CD4-positive, alpha-beta memory T cell (primary cell): ENCODE measurements around the gene MAGI1. TPM values are rescaled to one million over a fixed set of nuclear protein-coding genes. Genes with fewer than 3 reads are reported as not detected.

ENCODE experiments used
- CTCF ChIA-PET: fragments of 350-600 bp; sonication (Branson Sonifier 250); formaldehyde crosslinking; loops from one replicate; lab custom pipeline; 2021; ENCODE audit warnings: inconsistent platforms; ENCODE audit not compliant: partially characterized antibody; lab: Charles Lee
- POLR2A ChIA-PET: fragments of 350-600 bp; sonication (Branson Sonifier 250); formaldehyde crosslinking; loops from one replicate; lab custom pipeline; 2021; ENCODE audit not compliant: partially characterized antibody; lab: Charles Lee
- DNase-seq, 5 donors: peaks; one replicate each; pipeline versions ENCODE4 v3.0.0 to v3.0.0-alpha.2; 2020 to 2022; ENCODE audit warnings: mixed read lengths in 1 of 5
- H3K27ac ChIP-seq: one replicate; pipeline ENCODE4 v1.7.0; 2013; ENCODE audit warnings: low read depth, low read length
- H3K27me3 ChIP-seq: 2 replicates; pipeline ENCODE4 v1.7.0; 2013; ENCODE audit warnings: mild to moderate bottlenecking, low read length, moderate library complexity; ENCODE audit not compliant: insufficient read depth
- H3K36me3 ChIP-seq: 2 replicates; pipeline ENCODE4 v1.7.0; 2013; ENCODE audit warnings: mild to moderate bottlenecking, low read length, moderate library complexity; ENCODE audit not compliant: insufficient read depth
- H3K4me1 ChIP-seq: 2 replicates; pipeline ENCODE4 v1.7.0; 2013; ENCODE audit warnings: mild to moderate bottlenecking, low read length, moderate library complexity; ENCODE audit not compliant: insufficient read depth
- H3K4me3 ChIP-seq, 2 donors: one replicate each; pipeline ENCODE4 v1.7.0; 2013; ENCODE audit warnings: low read length in 2 of 2, mild to moderate bottlenecking in 1 of 2
- H3K9me3 ChIP-seq, 2 donors: one replicate each; pipeline ENCODE4 v1.7.0; 2013; ENCODE audit warnings: low read length in 2 of 2, control low read depth in 1 of 2; ENCODE audit not compliant: control insufficient read depth in 1 of 2
- H3K27ac Mint-ChIP-seq, 7 donors: one replicate each; pipeline ENCODE4 v1.8.0; 2020 to 2021; ENCODE audit warnings: mixed read lengths in 7 of 7, mild to moderate bottlenecking in 6 of 7, inconsistent platforms in 3 of 7, moderate library complexity in 3 of 7
- H3K27me3 Mint-ChIP-seq, 2 donors: one replicate each; pipeline ENCODE4 v1.8.0; 2020 to 2021; ENCODE audit warnings: mixed read lengths in 2 of 2
- H3K36me3 Mint-ChIP-seq, 2 donors: one replicate each; pipeline ENCODE4 v1.8.0; 2020 to 2021; ENCODE audit warnings: mixed read lengths in 2 of 2, inconsistent platforms in 1 of 2, mild to moderate bottlenecking in 1 of 2
- H3K4me1 Mint-ChIP-seq, 4 donors: one replicate each; pipeline ENCODE4 v1.8.0; 2020 to 2021; ENCODE audit warnings: mixed read lengths in 4 of 4, mild to moderate bottlenecking in 1 of 4
- H3K4me3 Mint-ChIP-seq, 8 donors: one replicate each; pipeline ENCODE4 v1.8.0; 2020 to 2021; ENCODE audit warnings: mixed read lengths in 8 of 8, mild to moderate bottlenecking in 7 of 8, moderate library complexity in 6 of 8, inconsistent platforms in 3 of 8
- H3K9me3 Mint-ChIP-seq, 8 donors: one replicate each; pipeline ENCODE4 v1.8.0; 2020 to 2021; ENCODE audit warnings: mixed read lengths in 8 of 8, mild to moderate bottlenecking in 5 of 8, inconsistent platforms in 3 of 8, moderate library complexity in 1 of 8
- intact Hi-C: fragments of 100-400 bp; cut with micrococcal nuclease; formaldehyde crosslinking; loops from one replicate; pipeline ENCODE4 v1.15.1; 2023
- polyA plus RNA-seq, 2 donors: library from polyadenylated mRNA; unstranded; fragments of 300-500 nt; fragmentation: Illumina TruSeq; gene quantifications; one replicate each; pipeline ENCODE4 v1.2.3, GENCODE V29; 2021
- total RNA-seq, 2 experiments: library from RNA; stranded (reverse); gene quantifications; one replicate each; pipeline ENCODE4 v1.2.3, GENCODE V29; 2021

MAGI1 gene
- total and polyA plus RNA-seq, 4 experiments from 2014 or later = 0.20 TPM; not detected in 3

DNA sequence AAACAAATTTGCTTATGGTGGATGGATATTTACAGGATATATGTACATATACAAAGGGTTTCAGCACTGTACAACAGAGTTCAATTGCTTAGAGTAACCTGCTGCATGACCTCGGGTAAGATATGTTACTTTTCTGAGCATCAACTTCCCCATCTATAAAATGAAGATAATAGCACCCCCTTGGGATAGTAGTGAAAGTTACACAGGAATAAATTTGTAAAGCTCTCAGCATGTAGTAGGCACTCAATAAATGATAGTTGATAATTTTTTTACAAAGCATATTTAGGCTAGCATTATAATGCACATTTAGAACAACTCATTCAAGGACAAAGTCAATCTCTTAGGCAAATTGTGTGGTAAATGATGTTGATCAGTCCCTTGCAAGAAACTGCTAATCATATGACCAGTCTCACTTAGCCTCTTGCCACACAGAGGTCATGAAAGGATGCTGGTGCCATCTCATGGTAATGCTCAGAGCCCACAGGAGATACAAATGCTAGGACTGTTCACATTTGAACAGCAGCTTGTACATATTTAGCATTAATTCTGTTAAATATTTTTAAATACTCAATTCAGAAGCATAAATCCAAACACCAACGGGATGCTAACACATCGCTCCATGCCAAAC, 123.9 kb downstream of the MAGI1 start:
- no peak for DNase-seq
- no peaks in the 10 kb centered on the region for H3K27me3 Mint-ChIP-seq
- no peaks in the 10 kb centered on the region for H3K4me1 ChIP-seq
- H3K27me3 ChIP-seq = no peaks in the 10 kb centered on the region
- no peaks in the 10 kb centered on the region for H3K9me3 ChIP-seq
- H3K4me3 ChIP-seq = no peak overlapping the region
- H3K4me1 Mint-ChIP-seq = no peaks in the 10 kb centered on the region
- ChIA-PET CTCF (no interaction called here), POLR2A (no interaction called here)
- H3K27ac Mint-ChIP-seq = no peak overlapping the region
- H3K27ac ChIP-seq = no peak overlapping the region
- no peaks in the 10 kb centered on the region for H3K36me3 Mint-ChIP-seq
- no peak overlapping the region for H3K4me3 Mint-ChIP-seq
- no peaks in the 10 kb centered on the region for H3K36me3 ChIP-seq
- H3K9me3 Mint-ChIP-seq = peaks cover 0 to 12% (median under 1%) of the 10 kb centered on the region in 8 donors
- intact Hi-C loops = no loop called here

DNA sequence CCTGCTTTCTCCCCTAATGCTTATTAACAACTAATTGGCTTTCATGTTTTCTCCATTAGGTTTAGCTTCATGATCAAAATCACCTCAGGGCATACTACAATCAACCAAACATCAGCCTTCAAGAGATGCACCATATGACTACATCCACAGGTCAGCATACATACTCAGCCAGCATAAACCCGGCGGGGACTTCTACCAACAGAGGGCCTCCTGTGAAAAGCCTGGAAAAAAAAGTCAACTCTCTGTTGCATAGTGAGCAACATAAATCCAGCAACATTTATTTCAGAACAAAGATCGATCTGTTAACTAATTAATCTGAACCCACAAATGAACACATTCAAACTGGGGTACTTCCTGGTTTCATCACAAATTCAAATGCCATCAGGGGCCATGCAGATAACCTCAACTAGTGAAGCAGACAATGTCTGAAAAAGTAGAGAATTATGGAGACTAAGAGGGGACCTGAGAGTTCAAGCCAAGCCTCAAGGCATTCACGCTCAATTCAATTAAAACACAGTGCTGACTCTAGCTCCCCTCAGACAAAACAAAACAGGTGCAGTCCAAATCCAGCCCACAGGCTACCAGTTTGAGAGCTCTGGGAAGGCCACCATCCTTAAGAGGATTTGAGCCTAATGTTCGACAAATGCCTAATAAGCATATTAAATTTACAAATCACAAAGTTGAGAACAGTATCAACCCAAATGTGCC, 124.5 kb downstream of the MAGI1 start:
- Histone ChIP-seq H3K4me1 (no peaks in the 10 kb centered on the region), H3K36me3 (no peaks in the 10 kb centered on the region), H3K4me3 (no peak overlapping the region), H3K27ac (no peak overlapping the region), H3K9me3 (no peaks in the 10 kb centered on the region), H3K27me3 (no peaks in the 10 kb centered on the region)
- Mint-ChIP-seq H3K4me3 (no peak overlapping the region), H3K36me3 (no peaks in the 10 kb centered on the region), H3K27ac (no peak overlapping the region), H3K9me3 (peaks cover 0 to 8% (median under 1%) of the 10 kb centered on the region in 8 donors), H3K4me1 (no peaks in the 10 kb centered on the region), H3K27me3 (no peaks in the 10 kb centered on the region)
- POLR2A ChIA-PET = no interaction called here
- CTCF ChIA-PET = no interaction called here
- DNase-seq = no peak
- intact Hi-C loops = no loop called here

DNA sequence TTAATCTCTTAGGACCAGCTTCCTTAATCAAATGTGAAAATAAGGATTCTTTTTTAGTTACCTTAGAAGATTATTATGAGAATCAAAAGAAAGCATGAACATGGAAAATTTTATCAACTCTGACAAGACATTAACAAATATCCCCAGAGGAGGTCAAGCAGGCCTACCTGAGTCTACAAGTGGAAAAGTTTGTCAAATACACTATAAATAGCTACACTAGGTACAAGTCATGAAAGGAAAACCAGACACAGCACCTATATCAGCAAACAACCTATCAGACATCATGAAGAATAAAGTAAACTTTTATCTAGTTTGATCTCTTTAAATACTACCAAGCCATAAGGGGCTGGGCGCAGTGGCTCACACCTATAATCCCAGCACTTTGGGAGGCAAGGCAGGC, 126.1 kb downstream of the MAGI1 start:
- Histone ChIP-seq H3K36me3 (no peaks in the 10 kb centered on the region), H3K27me3 (no peaks in the 10 kb centered on the region), H3K4me3 (no peak overlapping the region), H3K4me1 (no peaks in the 10 kb centered on the region), H3K9me3 (no peaks in the 10 kb centered on the region), H3K27ac (no peak overlapping the region)
- intact Hi-C loops = no loop called here
- no peaks in the 10 kb centered on the region for H3K27me3 Mint-ChIP-seq
- CTCF ChIA-PET = no interaction called here
- H3K4me1 Mint-ChIP-seq = no peaks in the 10 kb centered on the region
- POLR2A ChIA-PET = no interaction called here
- DNase-seq = no peak
- no peaks in the 10 kb centered on the region for H3K36me3 Mint-ChIP-seq
- H3K27ac Mint-ChIP-seq = no peak overlapping the region
- H3K4me3 Mint-ChIP-seq = no peak overlapping the region
- H3K9me3 Mint-ChIP-seq = peaks cover 0 to 7% (median under 1%) of the 10 kb centered on the region in 8 donors

DNA sequence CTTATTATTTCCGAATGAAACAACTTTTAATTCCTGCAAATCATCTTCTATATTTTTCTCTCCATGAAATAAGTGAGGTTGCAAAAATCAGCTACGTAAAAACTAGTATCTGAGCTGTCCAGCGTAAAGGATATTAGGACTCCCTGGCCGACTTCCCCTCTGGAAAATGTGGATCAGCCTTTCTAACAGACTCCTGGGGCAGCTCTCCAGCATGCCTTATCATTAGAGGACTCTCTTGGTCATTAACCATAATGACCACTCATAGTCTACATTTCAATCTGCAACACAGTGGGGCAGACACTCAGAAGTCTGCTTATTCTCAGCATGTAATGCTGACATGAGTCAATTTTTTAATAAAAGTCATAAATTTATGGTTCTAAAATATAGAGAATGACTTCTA, 130.1 kb downstream of the MAGI1 start:
- no peak for DNase-seq
- Histone ChIP-seq H3K27me3 (no peaks in the 10 kb centered on the region), H3K9me3 (no peaks in the 10 kb centered on the region), H3K27ac (no peak overlapping the region), H3K4me1 (no peaks in the 10 kb centered on the region), H3K36me3 (no peaks in the 10 kb centered on the region), H3K4me3 (no peak overlapping the region)
- no peak overlapping the region for H3K4me3 Mint-ChIP-seq
- POLR2A ChIA-PET = no interaction called here
- intact Hi-C loops = no loop called here
- H3K36me3 Mint-ChIP-seq = no peaks in the 10 kb centered on the region
- H3K27me3 Mint-ChIP-seq = no peaks in the 10 kb centered on the region
- H3K9me3 Mint-ChIP-seq = peaks cover 0 to 8% (median 0%) of the 10 kb centered on the region in 8 donors
- no peaks in the 10 kb centered on the region for H3K4me1 Mint-ChIP-seq
- H3K27ac Mint-ChIP-seq = no peak overlapping the region
- CTCF ChIA-PET = no interaction called here

DNA sequence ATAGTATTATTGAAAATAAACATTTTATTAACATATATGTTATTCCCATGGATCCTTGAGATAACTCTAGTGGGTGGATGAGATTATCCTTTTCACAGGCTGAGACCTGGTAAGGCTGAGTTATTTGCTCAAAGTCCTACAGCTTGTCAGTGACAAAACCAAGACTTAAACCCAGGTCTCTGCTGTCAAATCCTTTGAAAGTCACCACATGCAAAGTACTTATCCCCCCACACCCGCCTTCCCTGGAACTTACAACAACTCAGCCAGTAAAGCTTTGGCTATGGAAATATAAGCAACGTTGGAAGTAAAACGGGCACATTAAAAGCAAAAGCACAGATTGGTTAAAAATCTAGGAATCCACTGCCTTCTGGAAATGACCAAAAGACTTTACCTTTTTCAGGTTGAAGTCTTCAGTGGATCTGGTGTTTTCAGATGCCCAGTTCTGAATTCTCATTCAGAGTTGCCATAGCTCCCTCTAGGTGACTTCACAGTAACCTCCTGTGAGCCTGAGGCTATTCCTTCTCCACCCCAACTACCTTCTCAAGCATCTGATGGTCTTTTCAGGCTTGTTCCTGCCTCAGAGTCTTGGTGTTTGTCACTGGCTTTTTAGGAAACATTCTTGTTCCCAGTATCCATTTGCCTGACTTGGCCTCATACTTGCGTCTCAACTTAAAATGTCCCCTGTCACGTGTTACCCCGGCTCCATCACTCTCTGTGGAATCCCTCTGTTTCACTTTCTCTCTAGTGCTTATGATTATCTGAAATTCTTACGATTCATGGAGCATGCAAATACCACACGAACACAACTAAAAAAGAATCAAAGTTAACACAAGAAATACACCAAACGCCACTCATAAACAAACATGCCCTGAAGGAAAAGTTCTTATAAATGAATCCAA, 131.2 kb downstream of the MAGI1 start:
- CTCF ChIA-PET = no interaction called here
- H3K9me3 ChIP-seq = no peaks in the 10 kb centered on the region

DNA sequence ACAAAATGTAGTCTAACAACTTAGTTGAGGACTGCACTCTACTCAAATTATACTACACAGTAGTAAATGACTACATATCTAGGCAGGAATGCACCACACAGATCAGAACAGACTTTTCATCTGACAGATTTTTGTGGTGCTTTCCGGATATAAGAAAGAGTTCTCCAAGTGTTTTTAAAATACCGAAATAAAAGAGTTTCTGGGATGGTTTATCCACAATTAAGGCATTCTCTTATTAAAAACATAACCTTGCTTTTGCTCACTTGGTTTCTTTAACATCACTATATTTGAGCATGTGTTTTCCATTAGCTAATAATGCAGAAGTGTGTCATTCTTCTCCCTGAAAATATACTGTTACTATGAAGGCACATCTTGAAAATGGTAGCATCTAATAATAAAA, 132.9 kb downstream of the MAGI1 start:
- Histone ChIP-seq H3K4me3 (no peak overlapping the region), H3K27me3 (no peaks in the 10 kb centered on the region), H3K27ac (no peak overlapping the region), H3K9me3 (no peaks in the 10 kb centered on the region), H3K36me3 (no peaks in the 10 kb centered on the region), H3K4me1 (no peaks in the 10 kb centered on the region)
- Mint-ChIP-seq H3K9me3 (peaks cover 0 to 4% (median 0%) of the 10 kb centered on the region in 8 donors), H3K27me3 (no peaks in the 10 kb centered on the region), H3K27ac (no peak overlapping the region), H3K36me3 (no peaks in the 10 kb centered on the region), H3K4me1 (no peaks in the 10 kb centered on the region), H3K4me3 (no peak overlapping the region)
- intact Hi-C loops = no loop called here
- DNase-seq = no peak
- ChIA-PET POLR2A (no interaction called here), CTCF (no interaction called here)

More for the DNA sequence above, 131.2 kb downstream of the MAGI1 start:
- H3K4me3 ChIP-seq = no peak overlapping the region
- Mint-ChIP-seq H3K4me3 (no peak overlapping the region), H3K27ac (no peak overlapping the region), H3K9me3 (peaks cover 0 to 8% (median 0%) of the 10 kb centered on the region in 8 donors), H3K36me3 (no peaks in the 10 kb centered on the region), H3K27me3 (no peaks in the 10 kb centered on the region), H3K4me1 (no peaks in the 10 kb centered on the region)
- H3K27me3 ChIP-seq = no peaks in the 10 kb centered on the region
- no peaks in the 10 kb centered on the region for H3K36me3 ChIP-seq
- no peak for DNase-seq
- no peaks in the 10 kb centered on the region for H3K4me1 ChIP-seq
- POLR2A ChIA-PET = no interaction called here
- intact Hi-C loops = no loop called here
- H3K27ac ChIP-seq = no peak overlapping the region

DNA sequence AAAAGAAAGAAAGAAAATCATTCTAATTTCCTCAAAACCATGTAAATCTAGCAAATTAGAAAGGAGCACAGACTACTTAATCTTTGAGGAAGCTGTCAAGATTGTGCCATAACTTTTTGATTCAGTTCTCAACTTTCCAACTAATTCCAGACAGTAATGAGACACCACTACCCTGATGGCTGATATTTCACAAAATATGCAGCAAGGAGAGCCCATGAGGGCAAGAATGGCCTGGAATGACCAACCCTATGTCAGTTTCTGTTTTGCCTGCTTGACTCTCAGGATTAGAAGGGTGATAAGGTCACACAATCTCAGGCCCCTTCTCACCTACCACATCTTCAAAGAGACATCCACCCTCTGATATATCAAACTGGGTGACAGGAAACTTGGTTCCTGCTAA, 134.7 kb downstream of the MAGI1 start:
- intact Hi-C loops = no loop called here
- POLR2A ChIA-PET = no interaction called here
- Histone ChIP-seq H3K27ac (no peak overlapping the region), H3K9me3 (no peaks in the 10 kb centered on the region), H3K27me3 (no peaks in the 10 kb centered on the region), H3K36me3 (no peaks in the 10 kb centered on the region), H3K4me1 (no peaks in the 10 kb centered on the region), H3K4me3 (no peak overlapping the region)
- H3K9me3 Mint-ChIP-seq = peaks cover 0 to 4% (median 0%) of the 10 kb centered on the region in 8 donors
- no peaks in the 10 kb centered on the region for H3K4me1 Mint-ChIP-seq
- no peak overlapping the region for H3K4me3 Mint-ChIP-seq
- H3K36me3 Mint-ChIP-seq = no peaks in the 10 kb centered on the region
- H3K27ac Mint-ChIP-seq = no peak overlapping the region
- H3K27me3 Mint-ChIP-seq = peaks cover 0 to 2% of the 10 kb centered on the region in 2 donors
- CTCF ChIA-PET = no interaction called here
- DNase-seq = no peak
